Nephron progenitor cell (in vitro differentiated cells): ENCODE data around the gene NTMT1.
A peak's percentile ranks its signal among the peaks of the same experiment; 100 is the strongest.

Source experiments
- DNase-seq: peaks from one replicate; pipeline ENCODE4 v3.0.0; 2021
- H3K27ac Mint-ChIP-seq: 2 replicates; pipeline ENCODE4 v1.8.0; 2021; ENCODE audit warnings: mild to moderate bottlenecking, moderate library complexity, mixed read lengths
- H3K27me3 Mint-ChIP-seq: 2 replicates; pipeline ENCODE4 v1.8.0; 2021; ENCODE audit warnings: mild to moderate bottlenecking, low read depth, mixed read lengths; ENCODE audit not compliant: poor library complexity
- H3K36me3 Mint-ChIP-seq: 2 replicates; pipeline ENCODE4 v1.8.0; 2021; ENCODE audit warnings: low read depth, mixed read lengths
- H3K4me1 Mint-ChIP-seq: 2 replicates; pipeline ENCODE4 v1.8.0; 2021; ENCODE audit warnings: mixed read lengths
- H3K4me3 Mint-ChIP-seq: 2 replicates; pipeline ENCODE4 v1.8.0; 2021; ENCODE audit warnings: mild to moderate bottlenecking, moderate library complexity, mixed read lengths
- H3K9me3 Mint-ChIP-seq: 2 replicates; pipeline ENCODE4 v1.8.0; 2021; ENCODE audit warnings: mild to moderate bottlenecking, moderate library complexity, mixed read lengths
- CTCF ChIP-seq: fragments of 200-600 bp; sonication (generic); IDR thresholded peaks from 2 replicates; pipeline ENCODE4 v1.5.0; 2021; ENCODE audit warnings: antibody characterized with exemption

The NTMT1 gene

DNA sequence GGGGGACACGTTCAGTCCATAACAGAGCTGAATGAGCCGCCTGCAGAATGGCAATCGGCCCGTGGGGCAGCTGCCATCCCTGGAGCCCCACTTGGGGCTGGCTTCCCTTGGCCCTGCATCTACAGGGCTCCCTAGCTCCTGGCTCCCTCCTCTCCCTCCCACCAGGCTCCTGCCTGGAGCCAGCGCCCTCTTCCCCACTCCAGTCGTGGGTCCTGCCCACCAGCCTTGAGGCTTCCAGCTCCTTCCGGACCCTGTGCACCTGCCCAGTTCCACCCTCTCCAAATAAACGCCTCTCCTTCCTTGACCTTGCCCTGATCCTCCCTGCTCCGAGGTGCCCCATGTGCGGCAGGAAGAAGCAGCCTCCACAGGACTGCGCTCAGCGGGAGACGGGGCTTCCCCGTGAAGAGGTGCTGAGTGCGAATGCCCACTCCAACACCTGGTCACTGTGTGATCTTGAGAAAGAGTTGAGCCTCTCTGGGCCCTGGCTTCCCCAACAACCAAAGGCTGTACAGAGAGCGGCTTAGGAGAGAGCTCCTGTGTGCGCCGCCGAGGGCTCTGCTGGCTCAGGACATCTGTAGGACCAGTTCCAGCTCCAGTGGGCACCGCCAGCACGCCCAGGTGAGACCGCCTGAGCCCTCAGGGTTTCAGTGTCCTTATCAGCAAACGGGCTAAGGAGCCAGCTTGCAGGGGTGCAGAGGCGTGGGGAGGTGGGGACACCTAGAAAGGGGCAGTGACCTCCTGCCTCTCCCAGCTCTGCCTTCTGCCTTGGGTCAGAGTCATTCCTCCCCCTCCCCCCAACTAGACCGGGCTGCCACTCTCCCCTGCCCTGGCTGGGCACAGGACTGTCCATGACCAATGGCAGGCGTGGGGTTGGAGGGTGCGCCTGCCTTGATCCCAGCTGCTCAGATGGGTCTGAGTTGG lies 17.1 kb upstream of the NTMT1 start:
- Mint-ChIP-seq H3K9me3 (no peaks in the 10 kb centered on the region), H3K27me3 (peaks cover 6% of the 10 kb centered on the region), H3K4me3 (peak overlapping the region; percentile 18), H3K27ac (no peak overlapping the region), H3K4me1 (peaks cover 57% of the 10 kb centered on the region), H3K36me3 (no peaks in the 10 kb centered on the region)
- DNase-seq, result no peak
- TF ChIP-seq CTCF, result no peak

DNA sequence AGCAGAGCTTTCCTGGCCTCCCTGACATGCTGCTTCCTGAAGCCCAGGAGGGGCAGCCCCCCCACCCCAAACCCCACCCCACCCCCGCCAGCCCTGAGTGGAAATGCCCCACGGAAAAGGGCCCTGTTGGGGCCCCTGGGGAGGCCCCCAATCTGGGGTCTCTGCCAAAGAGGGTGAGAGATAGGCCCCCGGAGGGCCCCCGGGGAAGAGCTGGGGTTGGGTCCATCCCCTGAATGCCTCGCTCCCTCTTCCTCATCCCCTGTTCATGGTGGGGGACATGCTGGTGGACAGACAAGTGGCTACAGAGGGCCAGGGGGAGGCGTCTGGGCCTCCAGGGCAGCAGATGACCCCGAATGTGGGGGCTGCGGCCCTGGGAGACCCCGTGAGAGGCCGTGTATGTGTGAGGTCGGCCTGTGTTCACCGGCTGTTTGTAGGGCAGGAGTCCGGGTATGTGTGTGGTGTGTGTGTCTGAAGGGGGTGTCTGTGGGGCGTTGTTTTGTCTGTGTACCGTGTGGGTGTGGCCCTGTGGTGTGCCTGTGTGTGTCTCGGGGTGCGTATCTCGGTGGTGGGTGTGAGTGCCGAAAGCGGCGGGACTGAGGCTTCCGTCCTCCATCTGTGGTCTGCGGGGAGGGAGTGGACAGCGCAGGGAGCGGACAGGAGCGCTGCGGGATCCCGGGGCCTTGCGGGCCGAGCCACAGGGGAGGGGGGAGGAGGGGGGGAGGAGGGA lies 16.3 kb upstream of the NTMT1 start:
- no peaks in the 10 kb centered on the region for H3K36me3 Mint-ChIP-seq
- TF ChIP-seq CTCF, result no peak
- H3K27me3 Mint-ChIP-seq, result peaks cover 9% of the 10 kb centered on the region
- H3K9me3 Mint-ChIP-seq, result no peaks in the 10 kb centered on the region
- H3K4me1 Mint-ChIP-seq, result peaks cover 59% of the 10 kb centered on the region
- peak; percentile 51 for DNase-seq
- H3K27ac Mint-ChIP-seq, result peak overlapping the region; percentile 81
- H3K4me3 Mint-ChIP-seq, result peak overlapping the region; percentile 84

GRCh38 chr9:129610213-129610472 lies 15.8 kb upstream of the NTMT1 start:
- Mint-ChIP-seq H3K36me3 (no peaks in the 10 kb centered on the region), H3K4me3 (no peak overlapping the region), H3K27ac (no peak overlapping the region), H3K27me3 (peaks cover 9% of the 10 kb centered on the region), H3K4me1 (peaks cover 55% of the 10 kb centered on the region), H3K9me3 (no peaks in the 10 kb centered on the region)
- no peak for TF ChIP-seq CTCF
- no peak for DNase-seq

GRCh38 chr9:129610473-129611306 lies 15.3 kb upstream of the NTMT1 start:
- Mint-ChIP-seq H3K9me3 (no peaks in the 10 kb centered on the region), H3K27me3 (peaks cover 9% of the 10 kb centered on the region), H3K4me1 (peaks cover 54% of the 10 kb centered on the region), H3K27ac (no peak overlapping the region), H3K4me3 (peak overlapping the region; percentile 71), H3K36me3 (no peaks in the 10 kb centered on the region)
- DNase-seq, result peak; percentile 88
- peak; percentile 66 for TF ChIP-seq CTCF

GRCh38 chr9:129611307-129611800 lies 14.6 kb upstream of the NTMT1 start:
- no peak for TF ChIP-seq CTCF
- no peaks in the 10 kb centered on the region for H3K9me3 Mint-ChIP-seq
- H3K27ac Mint-ChIP-seq, result no peak overlapping the region
- peaks cover 5% of the 10 kb centered on the region for H3K27me3 Mint-ChIP-seq
- peaks cover 47% of the 10 kb centered on the region for H3K4me1 Mint-ChIP-seq
- peak overlapping the region; percentile 71 for H3K4me3 Mint-ChIP-seq
- no peaks in the 10 kb centered on the region for H3K36me3 Mint-ChIP-seq
- DNase-seq, result no peak
